GM18861 (cell line): ENCODE measurements around the gene SYNE1.
"Not testable (repeated sequence)": the region's sequence is repeated elsewhere in the genome, so short reads cannot be mapped to it uniquely, and the experiment has no call there.

Source experiments
- ATAC-seq: cut with Tn5 transposase; IDR thresholded peaks from one replicate; pipeline ENCODE4 v1.9.1; 2021; ENCODE audit not compliant: unreplicated experiment

The SYNE1 gene

GRCh38 chr6:152078804-152079203 lies 558.4 kb downstream of the SYNE1 start:
- ATAC-seq = no peak

GRCh38 chr6:152078001-152078400 lies 559.2 kb downstream of the SYNE1 start:
- no peak for ATAC-seq

GRCh38 chr6:152076242-152076641 lies 560.9 kb downstream of the SYNE1 start:
- not testable (repeated sequence) for ATAC-seq

- no peak for ATAC-seq
These were observed 565.3 kb downstream of the SYNE1 start for GRCh38 chr6:152071843-152072242.
